NCI-H1436 (cell line): ENCODE measurements around the gene CIDEC.

ENCODE experiments used
- DNase-seq: peaks from one replicate; lab custom pipeline; 2025; lab: John Stamatoyannopoulos, UW

CIDEC gene, protein sequence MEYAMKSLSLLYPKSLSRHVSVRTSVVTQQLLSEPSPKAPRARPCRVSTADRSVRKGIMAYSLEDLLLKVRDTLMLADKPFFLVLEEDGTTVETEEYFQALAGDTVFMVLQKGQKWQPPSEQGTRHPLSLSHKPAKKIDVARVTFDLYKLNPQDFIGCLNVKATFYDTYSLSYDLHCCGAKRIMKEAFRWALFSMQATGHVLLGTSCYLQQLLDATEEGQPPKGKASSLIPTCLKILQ

DNA sequence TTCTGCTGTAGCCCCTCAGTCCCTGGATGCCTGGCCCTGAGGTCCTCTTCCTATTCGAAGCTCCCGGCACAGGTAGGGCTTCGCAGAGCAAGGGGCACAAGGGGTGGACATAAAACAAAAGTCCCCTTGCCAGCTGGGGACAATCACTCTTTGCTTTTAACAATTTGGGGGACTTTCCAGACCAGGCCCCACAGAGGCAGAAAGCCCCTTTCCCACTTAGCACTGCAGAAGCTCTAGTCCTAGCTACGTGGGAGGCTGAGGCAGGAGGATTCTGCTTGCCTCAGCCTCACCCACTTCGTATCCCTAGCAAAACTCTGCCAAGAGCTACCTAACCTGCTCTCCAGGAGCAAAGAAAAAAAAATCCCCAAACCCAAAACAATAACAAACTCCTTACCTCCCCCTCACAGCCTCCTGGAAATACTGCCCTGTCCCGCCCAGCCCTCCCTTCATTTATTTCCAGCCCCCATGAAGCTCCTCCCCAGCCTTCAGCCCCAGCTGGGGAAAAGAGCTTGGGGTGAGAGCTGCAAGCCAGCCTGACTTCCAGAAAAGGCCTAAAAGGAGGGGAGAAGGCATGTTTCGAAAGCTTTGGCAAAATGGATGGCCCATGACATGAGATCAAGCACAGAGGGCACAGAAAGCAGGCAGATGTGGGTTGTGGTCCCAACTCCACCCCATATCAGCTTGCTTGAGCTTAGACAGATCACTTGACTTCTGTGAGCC is at the start of gene CIDEC:
CIDEC (minus strand) TSS at position 424 of the 720 bp plus-strand sequence. CDS start 1,767 bp downstream, outside the sequence.
- no peak for DNase-seq

DNA sequence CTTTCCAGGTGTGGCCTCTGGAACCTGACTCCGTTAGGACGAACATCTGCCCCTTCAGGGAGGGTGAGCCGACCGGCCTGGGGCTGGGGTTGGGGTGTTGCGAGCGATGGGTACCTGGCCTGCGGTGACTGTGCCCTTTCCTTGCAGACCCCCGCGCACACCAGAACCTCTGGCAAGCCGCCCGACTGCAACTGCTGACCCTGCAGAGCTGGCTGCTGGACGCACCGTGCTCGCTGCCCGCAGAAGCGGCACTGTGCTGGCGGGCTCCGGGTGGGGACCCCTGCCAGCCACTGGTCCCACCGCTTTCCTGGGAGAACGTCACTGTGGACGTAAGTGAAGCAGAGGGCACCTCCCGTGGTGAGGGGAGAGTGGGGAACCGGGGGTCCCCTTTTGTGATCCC is 48.1 kb upstream of the CIDEC start:
- no peak for DNase-seq

DNA sequence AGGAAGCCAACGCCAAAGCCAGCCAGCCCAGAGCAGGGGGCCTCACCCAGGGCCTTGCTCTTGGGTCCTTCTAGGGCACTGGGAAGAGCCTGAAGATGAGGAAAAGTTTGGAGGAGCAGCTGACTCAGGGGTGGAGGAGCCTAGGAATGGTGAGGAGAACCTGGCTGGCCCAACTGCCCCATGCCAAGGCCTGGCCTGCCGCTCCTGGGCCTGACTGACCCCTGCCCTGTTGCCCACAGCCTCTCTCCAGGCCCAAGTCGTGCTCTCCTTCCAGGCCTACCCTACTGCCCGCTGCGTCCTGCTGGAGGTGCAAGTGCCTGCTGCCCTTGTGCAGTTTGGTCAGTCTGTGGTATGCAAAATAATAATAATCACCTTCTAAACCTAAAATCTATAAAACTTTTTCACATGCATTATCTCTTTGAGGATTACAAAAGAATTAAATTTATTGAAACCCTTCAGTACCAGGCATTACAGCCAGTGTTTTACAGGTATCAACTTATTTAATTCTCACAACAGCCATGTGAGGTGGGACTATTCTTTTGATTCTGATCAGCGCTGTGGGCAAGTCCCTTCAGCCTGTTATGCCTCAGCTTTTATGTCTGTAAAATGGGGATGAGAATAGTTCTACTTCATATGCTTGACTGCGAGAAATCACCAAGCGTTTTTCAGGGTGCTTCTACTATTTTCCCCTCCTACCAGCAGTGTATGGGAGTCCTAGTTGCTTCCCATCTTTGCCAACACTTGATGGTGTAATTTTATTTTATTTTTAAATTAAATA is 38.4 kb upstream of the CIDEC start:
- DNase-seq = no peak

DNA sequence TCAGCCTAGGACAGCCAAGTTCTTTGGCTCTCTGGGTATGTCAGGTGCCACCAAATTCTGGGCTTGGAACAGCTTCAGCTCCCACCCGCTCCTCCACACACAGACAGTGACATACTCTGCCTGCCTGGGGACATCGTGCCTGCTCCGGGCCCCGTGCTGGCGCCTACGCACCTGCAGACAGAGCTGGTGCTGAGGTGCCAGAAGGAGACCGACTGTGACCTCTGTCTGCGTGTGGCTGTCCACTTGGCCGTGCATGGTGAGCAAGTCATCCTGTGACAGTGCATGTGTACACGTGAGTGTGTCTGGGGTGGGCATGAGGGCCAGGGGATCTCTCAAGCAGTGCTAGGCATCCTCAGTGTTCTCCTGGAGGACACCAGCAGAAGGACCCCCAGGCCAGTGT is 37.8 kb upstream of the CIDEC start:
- no peak for DNase-seq

DNA sequence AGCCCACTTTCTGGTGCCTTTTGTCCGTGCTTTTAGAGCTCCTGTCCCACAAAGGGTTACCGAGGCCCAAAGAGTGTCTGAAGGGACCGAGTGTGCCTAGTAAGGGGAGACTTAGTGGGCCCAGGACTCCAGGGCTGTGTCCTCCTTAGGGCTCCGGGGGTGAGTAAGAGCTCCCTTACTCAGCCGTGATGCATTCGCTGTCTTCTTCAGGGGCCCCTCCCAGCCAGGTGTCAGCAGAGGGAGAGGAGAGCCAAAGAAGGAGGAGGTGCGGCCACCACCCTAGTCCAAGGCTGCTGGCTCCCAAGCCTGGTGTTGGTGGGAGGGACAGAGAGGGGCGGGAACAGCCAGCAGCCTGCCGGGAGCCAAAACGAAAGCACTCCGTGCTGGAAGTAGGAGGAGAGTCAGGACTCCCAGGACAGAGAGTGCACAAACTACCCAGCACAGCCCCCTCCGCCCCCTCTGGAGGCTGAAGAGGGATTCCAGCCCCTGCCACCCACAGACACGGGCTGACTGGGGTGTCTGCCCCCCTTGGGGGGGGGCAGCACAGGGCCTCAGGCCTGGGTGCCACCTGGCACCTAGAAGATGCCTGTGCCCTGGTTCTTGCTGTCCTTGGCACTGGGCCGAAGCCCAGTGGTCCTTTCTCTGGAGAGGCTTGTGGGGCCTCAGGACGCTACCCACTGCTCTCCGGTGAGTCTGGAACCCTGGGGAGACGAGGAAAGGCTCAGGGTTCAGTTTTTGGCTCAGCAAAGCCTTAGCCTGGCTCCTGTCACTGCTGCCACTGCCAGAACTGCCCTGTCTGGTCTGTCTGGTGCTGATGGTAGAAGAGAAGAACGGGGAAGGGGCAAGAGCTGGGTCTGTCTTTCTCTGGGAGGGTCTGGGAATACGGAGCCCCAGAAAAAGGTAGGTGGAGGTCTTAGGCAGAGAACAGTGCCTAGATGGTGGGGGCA is 37.0 kb upstream of the CIDEC start, which contains the start of gene IL17RC:
IL17RC (plus strand) TSS at position 365 of the 947 bp plus-strand sequence; CDS start at position 583, 218 bp downstream.
- peak; percentile 36 for DNase-seq

DNA sequence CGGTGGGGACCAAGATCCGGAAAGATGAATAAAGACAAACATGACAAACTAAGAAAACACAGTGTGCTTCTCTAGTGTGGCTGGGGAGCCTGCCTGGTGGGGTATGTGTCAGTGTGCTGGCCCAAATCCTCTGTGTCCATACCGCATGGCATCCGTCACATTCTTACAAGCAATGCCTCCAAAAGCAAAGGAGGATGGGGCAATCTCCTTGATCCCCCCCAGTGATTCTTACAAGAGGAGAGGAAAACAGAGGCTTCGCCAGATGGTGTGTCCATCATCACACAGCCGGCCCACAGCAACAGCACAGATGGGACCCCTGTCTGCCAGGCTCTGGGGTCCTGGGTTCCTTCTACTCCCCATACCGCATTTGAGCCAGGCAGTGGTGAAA is 36.3 kb upstream of the CIDEC start:
- no peak for DNase-seq

DNA sequence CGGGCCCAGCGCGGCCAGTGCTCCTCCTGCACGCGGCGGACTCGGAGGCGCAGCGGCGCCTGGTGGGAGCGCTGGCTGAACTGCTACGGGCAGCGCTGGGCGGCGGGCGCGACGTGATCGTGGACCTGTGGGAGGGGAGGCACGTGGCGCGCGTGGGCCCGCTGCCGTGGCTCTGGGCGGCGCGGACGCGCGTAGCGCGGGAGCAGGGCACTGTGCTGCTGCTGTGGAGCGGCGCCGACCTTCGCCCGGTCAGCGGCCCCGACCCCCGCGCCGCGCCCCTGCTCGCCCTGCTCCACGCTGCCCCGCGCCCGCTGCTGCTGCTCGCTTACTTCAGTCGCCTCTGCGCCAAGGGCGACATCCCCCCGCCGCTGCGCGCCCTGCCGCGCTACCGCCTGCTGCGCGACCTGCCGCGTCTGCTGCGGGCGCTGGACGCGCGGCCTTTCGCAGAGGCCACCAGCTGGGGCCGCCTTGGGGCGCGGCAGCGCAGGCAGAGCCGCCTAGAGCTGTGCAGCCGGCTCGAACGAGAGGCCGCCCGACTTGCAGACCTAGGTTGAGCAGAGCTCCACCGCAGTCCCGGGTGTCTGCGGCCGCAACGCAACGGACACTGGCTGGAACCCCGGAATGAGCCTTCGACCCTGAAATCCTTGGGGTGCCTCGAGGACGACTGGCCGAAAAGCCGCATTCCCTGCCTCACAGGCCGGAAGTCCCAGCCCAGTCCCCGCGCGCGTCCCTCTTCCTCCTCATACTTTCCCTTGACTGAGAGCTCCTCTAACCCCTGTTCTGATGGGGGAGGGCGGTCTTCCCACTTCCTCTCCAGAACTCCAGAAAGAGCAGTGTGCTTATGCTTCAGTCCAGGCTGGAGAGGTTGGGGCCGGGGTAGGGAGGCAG is 35.4 kb upstream of the CIDEC start:
- no peak for DNase-seq

DNA sequence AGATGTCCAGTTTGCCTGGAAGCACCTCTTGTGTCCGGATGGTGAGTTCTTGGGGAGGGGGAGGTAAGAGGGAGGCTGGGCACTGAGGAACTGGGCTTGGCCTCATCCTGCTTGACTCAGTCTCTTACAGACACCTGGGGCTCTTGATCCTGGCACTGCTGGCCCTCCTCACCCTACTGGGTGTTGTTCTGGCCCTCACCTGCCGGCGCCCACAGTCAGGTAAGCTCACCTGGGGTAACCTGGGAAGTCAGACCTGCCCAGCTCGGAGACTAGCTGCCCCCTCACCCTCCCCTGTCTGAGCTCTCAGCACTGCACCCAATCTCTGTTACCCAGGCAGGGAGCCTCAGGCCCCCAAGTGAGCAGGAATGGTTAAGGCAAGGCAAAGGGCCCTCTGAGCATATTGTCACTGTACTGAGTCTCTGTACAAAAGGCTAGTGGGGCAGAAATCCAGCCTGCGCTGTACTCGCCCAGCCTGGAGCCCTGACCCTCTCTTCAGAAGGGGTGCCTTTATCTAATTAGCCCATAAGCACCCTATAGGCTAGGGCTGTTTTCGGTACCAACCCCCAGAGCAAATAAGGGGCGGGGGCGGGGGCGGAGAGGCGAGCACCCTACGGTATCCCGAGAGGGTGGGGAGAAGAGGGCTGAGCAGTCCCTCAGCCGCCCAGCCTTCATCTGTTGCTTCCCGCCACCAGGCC is 34.7 kb upstream of the CIDEC start:
- DNase-seq = no peak

DNA sequence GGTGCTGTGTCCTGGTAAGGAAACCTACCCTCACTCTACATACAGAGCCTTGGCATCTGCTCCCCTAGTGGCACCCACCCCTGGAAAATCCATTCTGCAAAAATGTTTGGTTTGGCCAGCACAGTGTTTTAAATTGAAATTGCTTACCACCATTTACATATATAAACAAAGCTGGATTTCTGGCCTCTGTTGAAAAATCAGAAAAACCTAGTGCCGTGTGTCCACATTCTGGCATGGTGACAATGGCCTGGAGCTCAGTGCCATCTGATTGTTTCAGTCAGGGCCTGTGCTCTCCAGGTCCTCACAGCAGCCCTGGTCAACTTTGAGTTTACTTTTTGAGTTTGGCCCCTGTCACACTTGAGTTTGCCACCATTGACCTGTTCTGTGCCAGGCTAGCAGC is 34.0 kb upstream of the CIDEC start:
- DNase-seq = no peak

DNA sequence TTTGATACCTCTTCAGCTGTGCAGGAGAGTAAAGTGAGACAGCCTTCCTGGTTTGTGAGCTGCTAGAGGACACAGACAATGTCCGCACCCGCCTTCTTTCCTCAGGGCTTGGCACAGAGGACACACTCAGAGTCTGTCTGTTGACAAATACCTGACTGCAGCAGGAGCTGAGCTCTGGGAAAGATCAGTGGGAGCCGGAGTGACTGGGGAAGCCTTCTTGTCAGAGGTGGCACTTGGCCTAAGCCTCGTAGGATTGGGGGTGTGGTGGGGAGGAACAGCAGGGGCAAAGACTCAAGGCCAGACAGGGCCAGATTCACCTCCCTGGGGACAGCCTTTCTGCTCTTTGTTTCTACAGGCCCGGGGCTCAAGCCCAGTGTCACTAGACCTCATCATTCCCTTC is 33.5 kb upstream of the CIDEC start:
- DNase-seq = no peak

DNA sequence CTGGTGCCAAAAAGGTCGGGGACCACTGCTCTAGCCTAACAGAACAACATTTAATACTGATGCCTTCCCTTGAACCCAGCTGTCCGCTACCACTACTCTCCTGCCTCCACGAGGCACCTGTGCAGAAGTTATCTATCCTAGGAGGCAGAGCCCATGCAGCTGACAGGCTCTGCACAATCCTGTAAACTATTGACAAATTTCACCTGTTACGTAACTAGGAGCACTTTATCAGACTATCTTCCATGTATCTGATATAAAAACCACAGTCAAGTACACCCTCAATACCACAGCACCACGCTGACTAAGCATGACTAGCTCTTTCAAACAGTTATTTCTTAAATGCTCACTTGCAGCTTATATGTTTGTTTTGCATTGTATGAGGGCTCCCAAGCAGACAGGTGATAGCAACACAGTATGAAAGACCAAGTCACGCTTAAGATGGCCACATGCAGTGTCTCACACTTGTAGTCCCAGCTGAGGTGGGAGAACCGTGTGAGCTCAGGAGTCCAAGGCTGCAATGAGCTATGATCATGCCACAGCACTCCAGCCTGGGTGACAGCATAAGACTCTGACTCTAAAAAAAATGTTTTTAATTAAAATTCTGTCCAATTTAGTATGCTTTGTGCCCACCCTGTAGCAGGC is 32.4 kb upstream of the CIDEC start:
- no peak for DNase-seq

DNA sequence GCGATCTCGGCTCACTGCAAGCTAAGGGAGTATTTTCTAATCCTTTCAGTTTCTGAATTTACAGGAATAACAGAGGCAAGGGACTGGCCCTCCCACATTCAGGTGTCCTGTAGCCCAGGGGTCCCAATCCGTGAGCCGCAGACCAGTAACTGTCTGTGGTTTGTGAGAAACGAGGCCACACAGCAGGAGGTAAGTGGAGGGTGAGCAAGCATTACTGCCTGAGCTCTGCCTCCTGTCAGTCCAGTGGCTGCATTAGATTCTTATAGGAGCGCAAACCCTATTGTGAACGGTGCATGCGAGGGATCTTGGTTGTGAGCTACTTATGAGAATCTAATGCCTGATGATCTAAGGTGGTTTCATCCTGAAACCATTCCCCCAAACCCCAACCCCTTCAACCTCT is 31.8 kb upstream of the CIDEC start:
- DNase-seq = no peak

DNA sequence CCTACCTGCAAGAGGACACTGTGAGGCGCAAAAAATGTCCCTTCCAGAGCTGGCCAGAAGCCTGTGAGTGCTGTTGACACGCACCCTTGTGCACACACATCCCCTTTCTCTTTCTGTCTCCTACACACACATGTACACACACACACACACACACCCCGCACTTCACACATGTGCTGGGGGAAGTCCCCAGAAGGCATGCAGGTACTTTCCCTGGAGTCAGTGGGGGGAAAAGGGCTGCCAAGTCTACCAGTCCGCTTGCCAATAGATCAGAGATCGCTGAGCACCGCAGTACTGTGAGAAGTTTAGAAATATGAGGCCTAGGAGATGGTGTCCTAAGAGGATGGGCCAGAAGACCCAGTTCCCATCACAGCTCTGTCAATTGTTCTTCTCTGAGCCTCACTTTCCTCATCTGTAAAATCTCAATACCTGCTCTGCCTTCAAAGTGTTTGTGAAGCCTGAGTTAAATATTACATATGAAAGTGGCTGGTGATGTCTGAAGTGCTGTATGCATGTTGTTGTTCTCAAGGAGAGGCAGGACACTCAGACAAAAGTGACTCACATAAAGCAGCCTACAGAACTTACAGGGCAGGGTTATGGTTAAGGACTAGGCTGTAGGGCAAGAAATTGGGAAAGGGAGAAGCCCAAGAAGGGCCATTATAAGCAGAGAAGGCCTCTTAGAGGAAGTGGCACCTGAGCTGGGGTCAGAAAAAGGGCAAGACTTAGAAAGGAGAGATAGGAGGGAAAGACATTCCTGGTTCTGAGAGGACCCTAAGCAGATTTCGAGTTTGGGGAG is 29.4 kb upstream of the CIDEC start:
- DNase-seq = no peak

DNA sequence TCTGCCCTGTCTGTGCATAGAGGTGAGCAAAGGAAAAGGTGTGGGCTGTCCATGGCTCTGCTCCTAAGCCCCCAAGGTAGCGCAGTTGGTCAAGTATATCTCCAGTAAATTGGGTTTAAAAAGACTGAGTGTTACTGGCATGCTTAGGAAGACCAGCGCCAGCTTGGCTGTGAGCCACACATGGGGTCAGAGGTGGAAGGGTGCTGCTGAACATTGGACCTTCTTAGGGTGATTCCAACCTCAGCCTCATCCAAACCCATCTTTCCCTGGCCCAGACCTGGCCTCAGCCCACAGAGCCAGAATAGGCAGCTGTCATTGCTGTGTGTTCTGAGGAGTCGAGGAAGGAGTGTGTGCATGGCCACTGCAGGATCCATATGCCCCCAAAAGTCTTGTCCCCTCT is 28.2 kb upstream of the CIDEC start:
- DNase-seq = no peak

DNA sequence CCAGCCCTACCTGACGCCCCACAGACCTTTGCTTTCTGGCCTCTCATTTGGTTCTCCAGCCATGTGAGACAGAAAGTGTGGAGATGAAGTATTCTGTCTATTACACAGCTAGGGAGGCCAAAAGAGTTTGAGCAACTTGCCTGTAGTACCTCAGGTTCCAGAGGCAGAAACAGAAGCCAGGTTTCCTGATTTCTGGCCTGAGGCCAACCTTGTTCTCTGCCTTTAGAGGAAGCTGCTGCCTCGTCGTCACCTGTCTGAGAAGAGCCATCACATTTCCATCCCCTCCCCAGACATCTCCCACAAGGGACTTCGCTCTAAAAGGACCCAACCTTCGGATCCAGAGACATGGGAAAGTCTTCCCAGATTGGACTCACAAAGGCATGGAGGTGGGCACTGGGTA is 26.4 kb upstream of the CIDEC start:
- no peak for DNase-seq

DNA sequence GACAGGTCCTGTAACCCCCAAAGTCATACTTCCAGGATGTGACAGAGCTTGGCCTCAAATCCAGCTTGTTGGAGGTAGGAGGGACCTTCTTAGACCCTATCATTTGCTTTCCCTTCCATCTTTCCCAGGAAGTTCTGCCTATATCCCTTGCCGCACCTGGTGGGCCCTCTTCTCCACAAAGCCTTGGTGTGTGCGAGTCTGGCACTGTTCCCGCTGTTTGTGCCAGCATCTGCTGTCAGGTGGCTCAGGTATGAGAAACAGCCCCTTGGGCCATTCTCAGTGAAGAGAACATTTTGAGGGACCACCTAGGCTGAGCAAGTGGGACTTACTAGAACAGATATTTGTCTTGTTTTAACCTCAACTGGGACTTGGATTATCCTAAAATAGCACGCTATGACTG is 23.9 kb upstream of the CIDEC start:
- no peak for DNase-seq

DNA sequence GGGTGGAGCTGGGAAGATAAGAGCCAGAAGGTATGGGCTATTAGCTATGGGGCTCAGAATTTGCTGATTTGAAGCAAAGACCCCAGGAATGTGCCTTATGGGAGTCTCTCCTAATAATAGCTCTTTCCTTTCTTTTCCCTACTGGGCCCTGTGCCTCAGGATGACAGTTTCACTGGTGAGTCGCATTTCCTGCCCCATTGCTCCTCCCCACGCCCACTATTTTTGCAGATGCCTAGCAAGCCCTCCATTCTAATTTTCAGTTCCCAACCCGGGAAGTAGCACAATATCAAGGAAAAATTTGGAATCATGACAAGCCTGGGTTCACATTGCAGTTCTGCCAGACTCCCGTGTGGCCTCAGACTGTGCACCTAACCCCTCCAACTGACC is 23.2 kb upstream of the CIDEC start:
- no peak for DNase-seq

DNA sequence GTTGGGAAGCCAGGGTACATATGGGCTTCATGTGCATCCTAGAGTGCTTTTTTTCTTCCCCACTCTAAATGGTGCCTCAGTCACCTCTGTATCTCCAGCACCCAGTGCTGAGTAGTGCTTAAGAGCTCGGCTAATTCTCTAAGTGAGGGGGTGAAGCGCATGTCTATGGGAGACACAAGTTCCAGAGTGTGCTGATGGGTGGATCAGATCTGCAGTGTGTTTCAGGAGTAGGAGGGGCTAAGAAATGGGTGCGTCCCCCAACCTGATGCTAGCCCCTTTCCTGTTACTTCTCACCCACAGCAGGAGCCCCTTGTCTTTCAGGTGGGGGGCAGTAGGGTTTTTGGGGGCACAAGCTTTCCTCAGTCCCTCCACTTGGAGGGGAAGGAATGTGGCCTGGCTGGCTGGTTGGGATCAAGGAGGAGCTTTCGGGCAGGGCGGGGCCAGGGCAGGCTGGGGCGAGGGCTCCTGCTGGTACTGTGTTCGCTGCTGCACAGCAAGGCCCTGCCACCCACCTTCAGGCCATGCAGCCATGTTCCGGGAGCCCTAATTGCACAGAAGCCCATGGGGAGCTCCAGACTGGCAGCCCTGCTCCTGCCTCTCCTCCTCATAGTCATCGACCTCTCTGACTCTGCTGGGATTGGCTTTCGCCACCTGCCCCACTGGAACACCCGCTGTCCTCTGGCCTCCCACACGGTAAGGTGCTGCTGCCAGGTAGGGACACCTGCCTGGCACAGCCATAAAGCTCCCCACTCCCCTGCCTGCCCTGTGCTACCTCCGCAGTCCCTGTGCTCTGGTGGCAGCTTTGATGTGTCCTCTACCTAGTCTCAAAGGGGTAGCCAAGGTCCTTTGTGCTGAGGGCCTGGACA is 22.6 kb upstream of the CIDEC start, which contains the start of gene IL17RE:
IL17RE (plus strand) TSS at position 477 of the 866 bp plus-strand sequence; CDS start at position 562, 85 bp downstream.
- DNase-seq = no peak
